HTERT RPE-1 (cell line): Measurements from ENCODE around the gene TPPP3.

ENCODE experiments used
- in situ Hi-C: fragments of 300-500 bp; cut with MboI; formaldehyde crosslinking; loops from 4 replicates; pipeline ENCODE4 v1.14.3; 2020; ENCODE audit warnings: low sequenced_read_pairs

Gene TPPP3

DNA sequence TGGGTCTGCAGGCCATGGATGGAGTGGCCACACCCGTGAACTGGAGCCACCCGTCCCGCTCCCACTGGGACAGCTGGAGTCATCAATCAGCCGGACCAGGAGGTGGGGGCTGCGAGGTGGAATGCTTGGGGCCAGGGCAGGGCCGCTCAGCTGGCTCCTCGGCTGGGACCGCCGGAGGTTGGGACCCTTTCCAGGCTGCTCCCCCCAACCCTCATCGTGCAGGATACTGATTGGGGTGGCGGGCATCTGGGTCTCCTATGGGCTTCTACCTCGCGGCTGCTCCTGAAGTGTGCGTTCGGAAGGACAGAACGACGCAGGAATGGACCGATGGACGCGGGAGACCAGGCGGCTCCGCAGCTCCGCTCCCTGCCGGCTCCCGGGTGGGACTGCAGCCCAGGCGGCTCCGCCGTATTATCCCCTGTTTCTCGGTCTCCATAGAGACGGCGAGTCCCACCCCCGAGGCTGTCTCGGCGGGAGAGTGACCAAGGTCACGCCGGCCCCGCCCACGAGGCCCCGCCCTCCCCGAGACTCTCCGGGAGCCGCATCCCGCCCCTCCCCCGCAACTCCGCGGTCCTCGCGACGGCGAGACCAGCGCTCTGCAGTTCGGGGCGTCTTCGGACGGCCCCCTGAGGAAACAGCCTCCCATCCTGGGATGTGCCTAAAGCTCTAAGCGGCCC is at the start of gene TPPP3:
TPPP3 (minus strand) TSS at position 388 of the 677 bp plus-strand sequence. CDS start 2,387 bp downstream, outside the sequence.
- in situ Hi-C loops: no loop called here

- in situ Hi-C loops: no loop called here
These were observed 49.4 kb upstream of the TPPP3 start for GRCh38 chr16:67442581-67443255.

GRCh38 chr16:67441907-67442306 is 48.6 kb upstream of the TPPP3 start:
- in situ Hi-C loops: no loop called here

DNA sequence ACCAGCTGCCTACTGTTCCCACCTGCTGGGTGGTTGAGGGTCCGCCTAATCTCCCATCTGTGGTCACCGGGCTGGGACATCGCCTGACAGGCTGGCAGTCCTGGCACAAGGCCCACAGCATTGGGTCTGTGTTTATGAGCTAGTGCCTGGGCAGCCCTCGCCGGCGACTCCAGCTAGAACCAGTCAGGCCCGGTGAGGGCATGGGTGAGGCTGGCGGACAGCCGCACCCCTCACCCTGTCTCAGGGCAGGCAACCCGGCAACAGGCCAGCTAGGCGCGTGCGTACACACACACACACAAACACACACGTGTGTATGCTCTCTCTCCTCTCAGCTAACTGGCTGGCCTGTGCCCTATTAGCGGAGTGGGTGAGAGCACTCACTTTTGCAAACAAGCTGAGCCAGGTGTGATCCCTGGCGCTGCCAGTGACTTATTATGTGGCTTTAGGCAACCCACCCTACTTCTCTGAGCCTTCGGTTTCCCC is 48.0 kb upstream of the TPPP3 start:
- in situ Hi-C loops: no loop called here

GRCh38 chr16:67438824-67439393 is 45.6 kb upstream of the TPPP3 start:
- in situ Hi-C loops: no loop called here

DNA sequence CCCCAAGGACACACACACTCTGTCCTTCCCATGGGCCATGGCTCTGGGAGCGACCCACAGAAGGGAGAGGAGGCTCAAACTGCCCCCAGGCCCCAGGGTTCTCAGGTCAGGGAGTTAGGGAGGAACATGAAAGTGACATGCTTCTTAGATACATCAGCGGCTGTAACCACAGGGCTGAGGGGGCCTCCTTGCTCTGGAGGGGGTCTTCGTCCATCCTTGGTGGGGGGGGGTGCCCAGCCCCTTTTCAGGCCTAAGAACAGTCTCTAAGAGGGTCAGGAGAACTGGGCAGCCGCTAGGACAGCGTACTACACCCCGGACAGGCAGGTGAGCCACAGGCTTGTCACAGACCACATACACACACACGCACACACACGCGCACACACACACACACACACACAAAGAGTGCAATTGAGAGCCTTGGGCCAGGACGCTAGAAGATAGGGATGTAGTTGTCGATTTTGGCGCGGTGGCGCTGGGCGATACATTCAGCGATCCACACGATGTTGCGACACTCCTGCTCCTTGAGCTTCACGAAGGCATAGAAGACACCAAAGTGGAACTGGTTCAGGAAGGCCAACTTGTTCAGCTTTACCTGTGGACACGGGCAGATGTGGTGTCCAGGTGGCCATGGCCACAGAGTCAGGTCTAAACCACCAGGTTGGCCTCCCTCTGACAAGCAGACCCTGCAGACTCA is 44.9 kb upstream of the TPPP3 start:
- in situ Hi-C loops: no loop called here

- in situ Hi-C loops: no loop called here
These were observed 44.2 kb upstream of the TPPP3 start for GRCh38 chr16:67437513-67437912.

DNA sequence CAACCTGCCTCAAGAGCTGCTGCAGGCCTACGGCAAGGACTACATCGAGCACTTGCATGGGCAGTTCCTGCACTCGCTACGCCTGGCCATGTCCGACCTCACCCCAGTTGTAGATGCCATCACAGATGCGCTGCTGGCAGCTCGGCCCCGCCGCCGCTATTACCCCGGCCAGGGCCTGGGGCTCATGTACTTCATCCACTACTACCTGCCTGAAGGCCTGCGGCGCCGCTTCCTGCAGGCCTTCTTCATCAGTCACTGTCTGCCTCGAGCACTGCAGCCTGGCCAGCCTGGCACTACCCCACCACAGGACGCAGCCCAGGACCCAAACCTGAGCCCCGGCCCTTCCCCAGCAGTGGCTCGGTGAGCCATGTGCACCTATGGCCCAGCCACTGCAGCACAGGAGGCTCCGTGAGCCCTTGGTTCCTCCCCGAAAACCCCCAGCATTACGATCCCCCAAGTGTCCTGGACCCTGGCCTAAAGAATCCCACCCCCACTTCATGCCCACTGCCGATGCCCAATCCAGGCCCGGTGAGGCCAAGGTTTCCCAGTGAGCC is 43.4 kb upstream of the TPPP3 start:
- in situ Hi-C loops: no loop called here

DNA sequence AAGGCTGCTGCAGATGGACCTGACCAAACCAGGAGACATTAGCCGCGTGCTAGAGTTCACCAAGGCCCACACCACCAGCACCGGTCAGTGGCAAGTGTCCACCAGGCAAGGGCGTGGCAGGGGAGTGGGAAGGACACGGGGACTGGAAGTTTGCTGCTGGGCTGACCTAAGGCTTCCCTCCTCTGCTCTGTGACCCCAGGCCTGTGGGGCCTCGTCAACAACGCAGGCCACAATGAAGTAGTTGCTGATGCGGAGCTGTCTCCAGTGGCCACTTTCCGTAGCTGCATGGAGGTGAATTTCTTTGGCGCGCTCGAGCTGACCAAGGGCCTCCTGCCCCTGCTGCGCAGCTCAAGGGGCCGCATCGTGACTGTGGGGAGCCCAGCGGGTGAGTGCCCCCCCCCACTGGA is 42.5 kb upstream of the TPPP3 start:
- in situ Hi-C loops: no loop called here

- in situ Hi-C loops: no loop called here
These were observed 39.9 kb upstream of the TPPP3 start for GRCh38 chr16:67433131-67433719.

- in situ Hi-C loops: no loop called here
These were observed 39.2 kb upstream of the TPPP3 start for GRCh38 chr16:67432506-67432890.

DNA sequence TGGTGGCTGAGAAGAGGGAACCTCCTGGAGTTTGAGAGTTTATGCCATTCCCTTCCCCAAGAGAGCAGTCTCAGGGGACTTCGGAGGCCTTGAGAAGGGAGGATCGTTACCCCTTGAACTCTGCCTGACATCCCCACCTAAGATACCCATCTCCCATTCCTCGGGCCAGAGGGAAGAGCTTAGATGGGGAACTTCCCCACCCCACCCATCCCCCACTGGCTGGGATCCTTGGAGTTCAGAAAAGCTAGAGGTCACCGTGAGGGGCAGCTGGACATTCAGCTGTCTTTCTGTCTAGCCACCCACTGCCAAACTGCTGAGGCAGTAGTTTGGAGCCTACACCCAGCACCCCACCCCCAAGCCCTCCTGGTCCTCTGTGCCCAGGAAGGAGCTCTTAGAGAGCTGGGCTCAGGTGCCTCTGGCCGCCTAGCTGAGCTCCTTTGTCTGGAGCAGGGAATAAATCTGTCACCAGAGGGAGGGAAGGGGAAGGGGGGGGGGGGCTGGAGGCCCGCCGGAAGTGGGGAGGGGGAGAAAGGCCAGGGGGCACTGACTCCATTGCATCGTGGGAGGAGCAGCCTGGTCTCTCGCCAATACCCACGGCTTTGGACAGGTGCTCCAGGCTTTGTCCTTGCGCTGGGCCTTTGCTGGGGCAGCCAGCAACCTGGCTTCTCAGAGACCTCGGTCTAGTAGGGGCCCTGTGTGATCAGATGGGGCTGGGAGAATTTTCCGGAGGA is 38.6 kb upstream of the TPPP3 start:
- in situ Hi-C loops: no loop called here

DNA sequence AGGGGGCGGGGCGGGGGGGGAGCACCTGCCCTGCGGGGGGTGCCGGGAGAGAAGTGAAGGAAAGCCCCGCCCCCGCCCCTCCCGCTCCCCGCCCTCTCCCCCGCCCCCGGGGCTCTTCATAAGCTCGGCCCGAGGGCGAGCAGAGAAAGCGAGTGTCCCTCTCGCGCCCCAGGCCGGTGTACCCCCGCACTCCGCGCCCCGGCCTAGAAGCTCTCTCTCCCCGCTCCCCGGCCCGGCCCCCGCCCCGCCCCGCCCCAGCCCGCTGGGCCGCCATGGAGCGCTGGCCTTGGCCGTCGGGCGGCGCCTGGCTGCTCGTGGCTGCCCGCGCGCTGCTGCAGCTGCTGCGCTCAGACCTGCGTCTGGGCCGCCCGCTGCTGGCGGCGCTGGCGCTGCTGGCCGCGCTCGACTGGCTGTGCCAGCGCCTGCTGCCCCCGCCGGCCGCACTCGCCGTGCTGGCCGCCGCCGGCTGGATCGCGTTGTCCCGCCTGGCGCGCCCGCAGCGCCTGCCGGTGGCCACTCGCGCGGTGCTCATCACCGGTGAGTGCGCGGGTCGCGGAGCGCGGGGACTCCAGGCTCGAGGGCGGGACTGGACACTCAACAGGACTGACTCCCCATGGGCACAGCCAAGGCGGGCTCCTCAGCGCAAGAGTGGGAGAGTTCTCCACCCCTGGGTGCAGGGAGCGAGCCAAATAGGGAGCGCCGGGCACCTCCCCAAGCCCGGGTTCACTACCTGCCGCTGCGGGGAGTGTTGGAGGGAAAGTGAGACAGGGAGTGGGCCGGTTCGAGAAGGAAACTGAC is 37.9 kb upstream of the TPPP3 start, which contains the start of gene HSD11B2:
HSD11B2 (plus strand) TSS at position 145 of the 798 bp plus-strand sequence; CDS start at position 273, 128 bp downstream.
- in situ Hi-C loops: no loop called here

DNA sequence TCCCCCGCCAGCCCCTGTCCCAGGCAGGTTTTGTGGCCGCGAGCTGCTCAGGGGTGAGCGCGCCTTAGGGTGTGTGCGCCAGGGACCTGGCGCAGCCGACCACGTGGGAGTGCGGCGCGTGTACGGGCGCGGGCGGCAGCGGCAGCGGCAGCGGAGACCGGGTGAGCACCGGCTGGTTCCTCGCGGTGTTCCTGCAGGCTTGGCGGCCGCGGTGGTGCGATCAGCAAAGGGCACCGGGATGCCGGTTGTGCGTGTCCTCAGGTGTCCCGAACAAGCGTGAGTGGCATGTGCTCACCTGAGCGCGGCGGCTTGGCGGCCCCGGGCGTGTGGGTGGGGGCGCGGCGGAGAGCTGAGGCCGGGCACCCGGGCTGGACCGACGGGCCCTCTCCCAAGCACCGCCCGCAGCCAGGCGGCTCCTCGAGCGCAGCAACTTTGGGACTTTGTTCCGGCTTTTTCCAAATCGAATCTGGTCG is 37.2 kb upstream of the TPPP3 start:
- in situ Hi-C loops: no loop called here

GRCh38 chr16:67429799-67430503 is 36.7 kb upstream of the TPPP3 start:
- in situ Hi-C loops: no loop called here

GRCh38 chr16:67429053-67429798 is 35.9 kb upstream of the TPPP3 start:
- in situ Hi-C loops: no loop called here

DNA sequence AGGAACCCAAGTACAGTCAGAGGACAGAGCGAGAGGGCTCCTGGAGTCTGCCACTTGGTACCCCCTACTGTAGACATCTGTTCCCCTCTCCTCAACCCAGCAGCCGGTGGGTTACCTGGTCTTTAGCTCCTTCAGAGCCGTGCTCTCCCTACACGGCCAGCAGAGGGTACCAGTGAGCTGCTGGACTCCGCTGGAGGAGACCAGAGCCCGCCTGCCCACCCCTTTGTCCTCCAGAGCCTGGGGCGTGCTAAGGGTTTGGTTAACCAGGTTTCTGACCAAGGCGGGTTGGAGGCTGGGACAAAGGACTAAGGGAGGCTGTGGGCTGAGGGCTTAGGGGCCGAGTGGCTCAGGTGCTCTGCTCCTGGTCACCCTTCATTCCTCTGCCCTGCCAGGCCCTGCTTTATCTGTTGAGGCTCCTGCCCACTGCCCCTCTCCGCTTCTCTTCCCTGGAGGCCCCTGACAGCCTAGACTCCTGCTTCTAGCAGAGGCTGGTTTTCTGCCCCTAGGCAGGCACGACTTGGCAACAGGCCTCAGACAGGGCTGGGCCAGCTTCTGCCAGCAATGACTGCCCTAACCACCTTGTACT is 34.9 kb upstream of the TPPP3 start:
- in situ Hi-C loops: no loop called here
